RWPE2 (cell line): ENCODE results near the gene PLCG1.

Source experiments
- ATAC-seq: fragments of 200-7000 bp; cut with Tn5 transposase; 3 replicates; pipeline ENCODE4 v1.9.1; 2021; ENCODE audit warnings: low read depth
- DNase-seq: peaks from one replicate; pipeline ENCODE4 v3.0.0-alpha.2; 2020; ENCODE audit warnings: low spot score
- H3K27ac ChIP-seq: fragments of 450-650 bp; 2 replicates; pipeline ENCODE4 v1.5.1; 2017; ENCODE audit warnings: mild to moderate bottlenecking; ENCODE audit not compliant: poor library complexity, severe bottlenecking
- H3K27me3 ChIP-seq: fragments of 250-450 bp; sonication (Bioruptor Pico); 2 replicates; pipeline ENCODE4 v1.5.1; 2021; ENCODE audit warnings: mild to moderate bottlenecking, moderate library complexity; ENCODE audit not compliant: insufficient read depth, poor library complexity, severe bottlenecking
- H3K36me3 ChIP-seq: fragments of 250-450 bp; sonication (Bioruptor Pico); 2 replicates; pipeline ENCODE4 v1.5.1; 2020; ENCODE audit warnings: low read depth, mild to moderate bottlenecking, moderate library complexity
- H3K4me1 ChIP-seq: fragments of 250-450 bp; sonication (Bioruptor Pico); 2 replicates; pipeline ENCODE4 v1.5.1; 2021; ENCODE audit warnings: mild to moderate bottlenecking, moderate library complexity; ENCODE audit not compliant: insufficient read depth, poor library complexity, severe bottlenecking
- H3K4me3 ChIP-seq: fragments of 250-450 bp; sonication (Bioruptor Pico); 2 replicates; pipeline ENCODE4 v1.5.1; 2021; ENCODE audit warnings: mild to moderate bottlenecking, moderate library complexity; ENCODE audit not compliant: severe bottlenecking
- H3K9me3 ChIP-seq: fragments of 250-450 bp; sonication (Bioruptor Pico); 2 replicates; pipeline ENCODE4 v1.5.1; 2021; ENCODE audit warnings: mild to moderate bottlenecking, moderate library complexity; ENCODE audit not compliant: severe bottlenecking
- TF ChIP-seq, protein P1 (sequence below): fragments of 450-650 bp; IDR thresholded peaks from one replicate; pipeline ENCODE4 v1.5.1; 2017; ENCODE audit warnings: mild to moderate bottlenecking, moderate library complexity; ENCODE audit not compliant: poor library complexity, severe bottlenecking

The PLCG1 gene

DNA sequence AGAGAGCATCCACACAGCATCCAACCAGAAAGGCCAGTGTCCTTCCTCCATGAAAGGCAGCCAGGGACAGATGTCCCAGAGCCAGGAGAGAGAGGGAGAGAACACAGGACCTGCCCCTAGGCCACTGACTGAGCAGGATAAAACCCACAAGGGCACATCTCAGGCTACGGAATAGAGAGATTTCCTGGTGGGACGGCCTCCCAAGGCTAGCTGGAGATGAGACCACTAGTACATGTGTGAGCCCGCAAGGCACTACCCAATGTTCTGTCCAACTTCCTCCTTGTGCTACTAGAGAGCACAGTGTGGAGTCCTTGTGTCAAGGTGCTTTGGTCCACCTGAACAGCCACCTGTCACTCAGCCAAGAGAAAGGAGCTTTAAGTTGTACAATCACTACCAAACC, 44.2 kb downstream of the PLCG1 start:
- H3K9me3 ChIP-seq = no peaks in the 10 kb centered on the region
- peaks cover 19% of the 10 kb centered on the region for H3K4me1 ChIP-seq
- H3K4me3 ChIP-seq = no peak overlapping the region
- H3K27ac ChIP-seq = no peak overlapping the region
- no peaks in the 10 kb centered on the region for H3K27me3 ChIP-seq
- peaks cover 32% of the 10 kb centered on the region for H3K36me3 ChIP-seq
- peak; percentile 69 for DNase-seq
- TF ChIP-seq, protein P1, sequence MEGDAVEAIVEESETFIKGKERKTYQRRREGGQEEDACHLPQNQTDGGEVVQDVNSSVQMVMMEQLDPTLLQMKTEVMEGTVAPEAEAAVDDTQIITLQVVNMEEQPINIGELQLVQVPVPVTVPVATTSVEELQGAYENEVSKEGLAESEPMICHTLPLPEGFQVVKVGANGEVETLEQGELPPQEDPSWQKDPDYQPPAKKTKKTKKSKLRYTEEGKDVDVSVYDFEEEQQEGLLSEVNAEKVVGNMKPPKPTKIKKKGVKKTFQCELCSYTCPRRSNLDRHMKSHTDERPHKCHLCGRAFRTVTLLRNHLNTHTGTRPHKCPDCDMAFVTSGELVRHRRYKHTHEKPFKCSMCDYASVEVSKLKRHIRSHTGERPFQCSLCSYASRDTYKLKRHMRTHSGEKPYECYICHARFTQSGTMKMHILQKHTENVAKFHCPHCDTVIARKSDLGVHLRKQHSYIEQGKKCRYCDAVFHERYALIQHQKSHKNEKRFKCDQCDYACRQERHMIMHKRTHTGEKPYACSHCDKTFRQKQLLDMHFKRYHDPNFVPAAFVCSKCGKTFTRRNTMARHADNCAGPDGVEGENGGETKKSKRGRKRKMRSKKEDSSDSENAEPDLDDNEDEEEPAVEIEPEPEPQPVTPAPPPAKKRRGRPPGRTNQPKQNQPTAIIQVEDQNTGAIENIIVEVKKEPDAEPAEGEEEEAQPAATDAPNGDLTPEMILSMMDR = no peak
- ATAC-seq = no peak

DNA sequence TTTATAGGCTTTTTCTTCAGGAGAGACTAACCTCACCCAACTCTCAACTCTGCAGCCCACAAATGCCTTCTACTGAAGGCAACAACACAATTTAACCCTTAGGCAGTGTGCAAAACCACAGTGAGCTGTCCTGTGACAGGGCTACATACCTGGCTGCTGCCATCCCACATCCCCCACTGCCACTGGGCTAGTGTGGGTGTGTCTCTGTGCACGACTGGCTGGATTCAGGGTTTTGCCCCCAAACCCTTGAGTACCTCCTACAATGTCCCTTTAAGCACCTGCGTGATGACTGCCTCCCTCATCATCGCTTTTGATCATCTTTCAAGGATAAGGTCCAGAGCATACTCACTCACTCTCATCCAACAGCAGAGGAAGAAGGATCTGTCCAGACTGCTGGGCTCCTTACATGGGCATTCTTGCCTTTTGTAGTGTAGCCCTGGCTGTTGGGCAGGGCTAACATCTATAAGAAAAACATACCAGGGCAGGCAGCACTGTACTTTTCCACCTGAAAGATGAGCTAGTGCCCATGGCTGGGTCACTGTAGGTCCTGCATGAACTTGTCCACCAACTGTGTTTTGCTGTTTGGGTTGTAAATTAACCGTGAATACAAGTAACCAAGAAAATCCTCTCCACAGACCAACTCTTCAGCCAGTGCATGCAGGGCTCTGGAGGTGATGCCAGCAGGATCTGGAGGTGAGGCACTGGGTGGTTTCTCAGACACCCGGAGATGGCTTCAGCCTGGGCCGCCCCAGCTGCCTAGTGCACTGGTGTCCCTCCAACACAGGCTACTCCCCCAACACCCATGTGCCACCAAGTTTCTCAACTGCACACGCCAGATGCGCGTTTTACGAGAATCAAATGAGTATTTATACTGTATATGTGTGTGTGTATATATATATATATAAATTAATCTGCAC, 45.2 kb downstream of the PLCG1 start:
- no peaks in the 10 kb centered on the region for H3K9me3 ChIP-seq
- H3K36me3 ChIP-seq = peaks cover 24% of the 10 kb centered on the region
- DNase-seq = peak; percentile 77
- peaks cover 11% of the 10 kb centered on the region for H3K4me1 ChIP-seq
- H3K4me3 ChIP-seq = no peak overlapping the region
- peak; percentile 5; the same call in 1 of the 3 replicates for ATAC-seq
- TF ChIP-seq, protein P1 = no peak
- H3K27me3 ChIP-seq = no peaks in the 10 kb centered on the region
- H3K27ac ChIP-seq = no peak overlapping the region

DNA sequence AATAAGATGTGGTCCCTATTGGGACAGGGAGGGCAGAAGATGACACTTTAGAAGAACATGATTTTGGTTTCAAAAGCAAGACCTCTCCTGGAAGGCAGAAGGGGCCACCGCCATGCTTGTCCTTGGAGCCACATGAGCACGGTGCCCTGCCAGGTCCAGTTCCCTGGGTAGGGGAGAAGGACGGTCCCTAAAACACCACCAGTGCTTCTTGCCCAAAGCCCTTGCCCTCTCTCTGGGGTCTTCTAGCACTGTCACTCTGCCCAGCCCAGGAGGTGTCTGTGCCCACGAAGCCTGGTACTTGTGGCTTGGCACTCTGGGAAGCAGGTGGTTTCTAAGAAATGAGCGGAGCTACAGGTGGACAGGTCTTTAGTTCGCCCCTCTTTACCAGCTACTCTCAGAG, 46.0 kb downstream of the PLCG1 start:
- DNase-seq (peak; percentile 75), ATAC-seq (no peak)
- H3K36me3 ChIP-seq = peaks cover 20% of the 10 kb centered on the region
- TF ChIP-seq, protein P1 = no peak
- peaks cover 3% of the 10 kb centered on the region for H3K4me1 ChIP-seq
- no peak overlapping the region for H3K27ac ChIP-seq
- no peaks in the 10 kb centered on the region for H3K27me3 ChIP-seq
- H3K4me3 ChIP-seq = no peak overlapping the region
- no peaks in the 10 kb centered on the region for H3K9me3 ChIP-seq

DNA sequence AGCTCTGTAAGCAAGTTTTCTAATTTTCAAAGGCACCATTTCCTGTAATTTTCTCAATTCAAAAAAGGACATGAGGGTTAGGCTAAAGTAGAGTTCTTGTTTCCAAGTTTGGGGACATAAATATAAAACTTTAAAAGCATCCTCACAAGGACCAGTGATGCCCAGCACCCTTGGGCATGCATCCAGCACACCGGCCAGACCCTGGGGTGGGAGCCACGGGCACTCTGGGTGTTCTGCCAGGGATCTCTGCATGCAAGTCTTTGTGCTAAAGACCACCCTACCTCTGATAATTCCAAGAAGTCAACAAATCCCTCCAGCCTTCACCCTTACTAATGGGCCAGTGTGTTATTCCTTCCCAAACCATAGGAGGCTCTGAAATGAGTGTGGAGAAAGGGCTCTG, 46.5 kb downstream of the PLCG1 start:
- TF ChIP-seq, protein P1 = no peak
- ATAC-seq = no peak
- Histone ChIP-seq H3K27me3 (no peaks in the 10 kb centered on the region), H3K36me3 (peaks cover 16% of the 10 kb centered on the region), H3K9me3 (no peaks in the 10 kb centered on the region), H3K27ac (no peak overlapping the region), H3K4me1 (no peaks in the 10 kb centered on the region), H3K4me3 (no peak overlapping the region)
- peak; percentile 58 for DNase-seq
